Kidney (tissue), 14 donors: ENCODE data around the gene GNAO1. TPM values are rescaled to one million over a fixed set of nuclear protein-coding genes. Genes with fewer than 3 reads are reported as not detected.

ENCODE experiments used
- DNase-seq, 5 donors: peaks; one replicate each; pipeline ENCODE4 v3.0.0-alpha.2; 2013 to 2020
- FAIRE-seq: peaks from 2 replicates; lab custom pipeline; 2012; peaks lifted over from hg19 to GRCh38; lab: Jason Lieb, UNC
- H3K27ac ChIP-seq, 2 donors: one replicate each; pipeline ENCODE4 v1.7.0; 2013; ENCODE audit warnings: low read depth in 2 of 2, low read length in 2 of 2, inconsistent platforms in 1 of 2
- H3K27me3 ChIP-seq: one replicate; pipeline ENCODE4 v1.7.1; 2013; ENCODE audit warnings: low read length, inconsistent platforms; ENCODE audit not compliant: control insufficient read depth, insufficient read depth
- H3K36me3 ChIP-seq, 3 donors: one replicate each; pipeline versions ENCODE4 v1.7.0 to v1.7.1; 2013; ENCODE audit warnings: low read length in 3 of 3, control low read depth in 1 of 3, inconsistent platforms in 1 of 3; ENCODE audit not compliant: insufficient read depth in 3 of 3, control insufficient read depth in 2 of 3
- H3K4me1 ChIP-seq, 3 donors: one replicate each; pipeline versions ENCODE4 v1.7.0 to v1.7.1; 2013; ENCODE audit warnings: low read length in 3 of 3, inconsistent platforms in 1 of 3, low read depth in 1 of 3; ENCODE audit not compliant: control insufficient read depth in 2 of 3, insufficient read depth in 2 of 3
- H3K4me3 ChIP-seq, 3 donors: one replicate each; pipeline versions ENCODE4 v1.7.0 to v1.8.1; 2013; ENCODE audit warnings: low read length in 3 of 3, control low read depth in 1 of 3, inconsistent platforms in 1 of 3
- H3K9ac ChIP-seq, 3 donors: one replicate each; pipeline versions ENCODE4 v1.7.0 to v1.7.1; 2013; ENCODE audit warnings: low read length in 3 of 3, control low read depth in 1 of 3, inconsistent platforms in 1 of 3
- H3K9me3 ChIP-seq, 3 donors: one replicate each; pipeline versions ENCODE4 v1.7.0 to v1.7.1; 2013; ENCODE audit warnings: low read length in 3 of 3, control low read depth in 1 of 3, inconsistent platforms in 1 of 3; ENCODE audit not compliant: control insufficient read depth in 2 of 3, insufficient read depth in 1 of 3
- intact Hi-C: fragments of 100-400 bp; cut with DNase I; formaldehyde crosslinking; loops from one replicate; pipeline ENCODE4 v1.11.1; 2022
- polyA plus RNA-seq: library from polyadenylated mRNA; stranded (reverse); fragments of 350-450 nt; fragmentation: Illumina TruSeq; extraction: RNeasy Lipid Tissue Mini Kit (QIAGEN cat#74804); gene quantifications from one replicate; pipeline ENCODE4 v1.2.3, GENCODE V29; 2014; ENCODE audit warnings: low read depth, low replicate concordance; ENCODE audit not compliant: insufficient read depth
- total RNA-seq: library from RNA; stranded (reverse); fragmentation: NEBNext Ultra II Directional; extraction: Animal tissue kit (Norgen Biotek cat#: 25700); gene quantifications from one replicate; pipeline ENCODE4 v1.2.1, GENCODE V29; 2021
- TF ChIP-seq, protein P1 (sequence below): IDR thresholded peaks from 3 replicates; pipeline ENCODE4 v1.5.1; 2012; ENCODE audit warnings: mild to moderate bottlenecking, moderate library complexity, borderline replicate concordance; ENCODE audit not compliant: insufficient read depth; ENCODE audit errors: extremely low read depth
- donor health status: control.
- donor health status: control.
- donor health status: control.
- donor health status: control.
- donor health status: control.
- donor health status: DM: yes; HTN: yes; CAD: no.
- donor health status: Normal renal cell carcinoma (clear cell type).

GNAO1 gene
- total and polyA plus RNA-seq, 2 donors from 2014 or later: 1.5 to 4.3 TPM

DNA sequence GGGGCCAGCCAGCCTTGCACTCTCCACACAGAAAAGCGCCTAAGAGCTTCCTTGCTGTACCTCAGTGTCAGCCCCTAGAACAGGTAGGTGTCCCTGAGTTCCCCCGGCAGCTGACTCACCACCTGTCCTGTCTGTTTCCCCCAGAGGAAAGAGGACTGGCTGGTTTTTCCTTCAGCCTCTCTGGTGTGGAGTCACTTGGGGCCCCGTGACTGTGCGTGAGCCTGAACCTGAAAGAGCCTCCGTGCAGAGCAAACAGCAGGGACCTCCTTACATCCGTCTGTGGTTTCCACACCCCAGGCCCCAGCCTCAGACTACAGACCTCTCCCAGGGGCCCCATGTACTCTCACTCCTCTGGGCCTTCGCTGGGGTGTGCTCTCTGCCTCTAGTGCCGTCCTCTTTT, 87.8 kb downstream of the GNAO1 start:
- FAIRE-seq: no peak
- no peak overlapping the region for H3K9ac ChIP-seq
- H3K4me3 ChIP-seq: no peak overlapping the region
- no peaks in the 10 kb centered on the region for H3K9me3 ChIP-seq
- DNase-seq: peak in 1 of 5 donors; percentile 15
- TF ChIP-seq, protein P1, sequence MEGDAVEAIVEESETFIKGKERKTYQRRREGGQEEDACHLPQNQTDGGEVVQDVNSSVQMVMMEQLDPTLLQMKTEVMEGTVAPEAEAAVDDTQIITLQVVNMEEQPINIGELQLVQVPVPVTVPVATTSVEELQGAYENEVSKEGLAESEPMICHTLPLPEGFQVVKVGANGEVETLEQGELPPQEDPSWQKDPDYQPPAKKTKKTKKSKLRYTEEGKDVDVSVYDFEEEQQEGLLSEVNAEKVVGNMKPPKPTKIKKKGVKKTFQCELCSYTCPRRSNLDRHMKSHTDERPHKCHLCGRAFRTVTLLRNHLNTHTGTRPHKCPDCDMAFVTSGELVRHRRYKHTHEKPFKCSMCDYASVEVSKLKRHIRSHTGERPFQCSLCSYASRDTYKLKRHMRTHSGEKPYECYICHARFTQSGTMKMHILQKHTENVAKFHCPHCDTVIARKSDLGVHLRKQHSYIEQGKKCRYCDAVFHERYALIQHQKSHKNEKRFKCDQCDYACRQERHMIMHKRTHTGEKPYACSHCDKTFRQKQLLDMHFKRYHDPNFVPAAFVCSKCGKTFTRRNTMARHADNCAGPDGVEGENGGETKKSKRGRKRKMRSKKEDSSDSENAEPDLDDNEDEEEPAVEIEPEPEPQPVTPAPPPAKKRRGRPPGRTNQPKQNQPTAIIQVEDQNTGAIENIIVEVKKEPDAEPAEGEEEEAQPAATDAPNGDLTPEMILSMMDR: no peak
- no peak overlapping the region for H3K27ac ChIP-seq
- no peaks in the 10 kb centered on the region for H3K36me3 ChIP-seq
- intact Hi-C loops: no loop called here
- no peaks in the 10 kb centered on the region for H3K27me3 ChIP-seq
- no peaks in the 10 kb centered on the region for H3K4me1 ChIP-seq

DNA sequence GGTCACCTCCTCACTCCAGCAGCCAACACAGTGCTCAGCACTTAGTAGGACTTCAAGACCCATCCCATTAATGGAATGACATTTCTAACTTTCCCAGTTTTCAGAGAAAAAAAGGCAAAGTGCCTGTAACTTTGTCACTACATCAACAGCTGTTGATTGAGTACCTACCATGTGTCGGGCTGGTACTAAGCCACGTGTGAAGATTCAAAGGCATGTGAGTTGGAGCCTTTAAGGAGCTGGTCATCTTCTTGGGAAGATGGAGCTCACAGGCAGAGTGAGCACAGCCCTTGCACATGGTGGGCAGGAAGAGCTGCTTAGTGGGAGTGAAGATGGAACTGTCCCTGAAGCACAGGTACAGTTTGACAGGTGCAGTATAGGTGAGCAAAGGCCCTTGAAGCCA, 88.6 kb downstream of the GNAO1 start:
- Histone ChIP-seq H3K27ac (no peak overlapping the region), H3K9me3 (no peaks in the 10 kb centered on the region), H3K9ac (no peak overlapping the region), H3K36me3 (no peaks in the 10 kb centered on the region), H3K27me3 (no peaks in the 10 kb centered on the region), H3K4me3 (no peak overlapping the region), H3K4me1 (no peaks in the 10 kb centered on the region)
- intact Hi-C loops: no loop called here
- DNase-seq: no peak
- TF ChIP-seq, protein P1: no peak
- no peak for FAIRE-seq

DNA sequence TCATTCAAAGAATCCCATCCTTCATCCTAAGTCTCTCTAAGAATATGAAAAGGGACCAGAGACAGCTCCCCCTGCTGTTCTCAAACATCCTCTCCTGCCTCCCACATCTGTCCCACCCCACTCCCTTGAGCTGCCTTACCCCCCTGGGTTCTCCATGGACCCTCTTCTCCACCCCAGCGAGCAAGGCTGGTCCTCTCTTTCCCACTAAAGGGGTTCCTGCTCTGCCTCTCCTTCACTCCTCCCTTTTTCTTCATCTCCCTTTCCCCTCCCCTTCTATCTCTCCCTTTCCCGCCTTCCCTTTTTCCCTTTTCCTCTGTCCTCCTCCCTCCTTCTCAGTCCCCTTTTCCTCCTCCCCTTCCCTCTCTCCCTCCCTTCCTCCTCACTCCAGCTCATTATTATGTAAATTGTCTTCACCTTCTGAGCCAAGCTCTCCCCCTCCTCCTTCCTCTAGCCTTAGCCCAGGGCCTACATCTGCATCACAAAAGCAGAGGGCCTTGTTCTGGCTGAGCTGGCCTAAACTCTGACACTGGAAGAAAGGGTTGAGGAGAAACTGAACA, 90.0 kb downstream of the GNAO1 start:
- H3K27ac ChIP-seq: no peak overlapping the region
- TF ChIP-seq, protein P1: peak; percentile 5
- DNase-seq: peak in 1 of 5 donors; percentile 51
- H3K36me3 ChIP-seq: no peaks in the 10 kb centered on the region
- no peak overlapping the region for H3K9ac ChIP-seq
- no peaks in the 10 kb centered on the region for H3K9me3 ChIP-seq
- H3K4me1 ChIP-seq: no peaks in the 10 kb centered on the region
- H3K27me3 ChIP-seq: no peaks in the 10 kb centered on the region
- FAIRE-seq: no peak
- no peak overlapping the region for H3K4me3 ChIP-seq
- intact Hi-C loops: no loop called here

DNA sequence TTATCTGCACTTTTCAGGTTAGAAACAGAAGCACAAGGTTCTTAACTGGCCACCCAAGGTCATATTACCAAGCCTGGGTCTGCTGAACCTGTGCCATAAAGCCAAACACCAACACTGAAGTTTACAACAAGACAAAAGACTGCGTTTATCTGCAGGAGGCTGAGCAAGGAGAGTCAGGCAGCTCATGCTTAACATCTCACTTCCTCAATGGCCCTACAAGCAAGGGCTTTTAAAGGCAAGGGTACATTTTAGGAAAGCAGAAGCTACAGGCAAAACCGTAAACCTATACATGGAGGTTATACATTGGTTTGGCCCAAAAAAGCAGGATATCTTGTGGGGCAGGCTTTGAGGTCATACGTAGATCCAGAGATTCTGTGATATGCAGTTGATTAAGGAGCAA, 91.2 kb downstream of the GNAO1 start:
- Histone ChIP-seq H3K9me3 (no peaks in the 10 kb centered on the region), H3K27ac (no peak overlapping the region), H3K4me1 (no peaks in the 10 kb centered on the region), H3K4me3 (no peak overlapping the region), H3K36me3 (no peaks in the 10 kb centered on the region), H3K9ac (no peak overlapping the region), H3K27me3 (no peaks in the 10 kb centered on the region)
- TF ChIP-seq, protein P1: no peak
- DNase-seq: no peak
- FAIRE-seq: no peak
- intact Hi-C loops: no loop called here
